C4-2B (cell line): ENCODE results near the gene MATCAP1.

Experiments
- ZFX ChIP-seq: fragments of 450-650 bp; IDR thresholded peaks from 2 replicates; pipeline ENCODE4 v1.6.1; 2017
- TF ChIP-seq, protein P1 (sequence below): fragments of 450-650 bp; conservative IDR thresholded peaks from 2 replicates; pipeline ENCODE4 v1.5.1; 2017; ENCODE audit warnings: mild to moderate bottlenecking

DNA sequence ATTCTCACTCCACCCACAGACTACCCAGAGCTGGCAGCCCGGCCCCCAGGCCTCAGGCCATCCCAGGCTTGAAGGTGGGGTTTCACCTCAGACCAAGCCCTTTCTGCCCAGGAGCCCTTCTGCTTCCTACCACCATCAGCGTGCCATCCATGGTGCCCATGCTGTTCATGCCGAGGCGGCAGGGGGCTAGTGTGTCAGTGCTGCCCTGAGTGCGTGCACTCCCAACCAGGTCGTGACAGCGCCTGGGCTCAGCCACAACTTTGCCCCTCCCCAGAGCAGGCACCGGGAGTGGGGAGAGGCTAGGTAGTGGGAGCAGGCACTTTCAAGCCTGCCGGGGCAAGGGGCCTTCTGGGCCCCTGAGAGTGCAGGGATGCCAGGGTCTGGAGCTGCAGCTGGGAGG is 41.4 kb downstream of the MATCAP1 start:
- TF ChIP-seq, protein P1, sequence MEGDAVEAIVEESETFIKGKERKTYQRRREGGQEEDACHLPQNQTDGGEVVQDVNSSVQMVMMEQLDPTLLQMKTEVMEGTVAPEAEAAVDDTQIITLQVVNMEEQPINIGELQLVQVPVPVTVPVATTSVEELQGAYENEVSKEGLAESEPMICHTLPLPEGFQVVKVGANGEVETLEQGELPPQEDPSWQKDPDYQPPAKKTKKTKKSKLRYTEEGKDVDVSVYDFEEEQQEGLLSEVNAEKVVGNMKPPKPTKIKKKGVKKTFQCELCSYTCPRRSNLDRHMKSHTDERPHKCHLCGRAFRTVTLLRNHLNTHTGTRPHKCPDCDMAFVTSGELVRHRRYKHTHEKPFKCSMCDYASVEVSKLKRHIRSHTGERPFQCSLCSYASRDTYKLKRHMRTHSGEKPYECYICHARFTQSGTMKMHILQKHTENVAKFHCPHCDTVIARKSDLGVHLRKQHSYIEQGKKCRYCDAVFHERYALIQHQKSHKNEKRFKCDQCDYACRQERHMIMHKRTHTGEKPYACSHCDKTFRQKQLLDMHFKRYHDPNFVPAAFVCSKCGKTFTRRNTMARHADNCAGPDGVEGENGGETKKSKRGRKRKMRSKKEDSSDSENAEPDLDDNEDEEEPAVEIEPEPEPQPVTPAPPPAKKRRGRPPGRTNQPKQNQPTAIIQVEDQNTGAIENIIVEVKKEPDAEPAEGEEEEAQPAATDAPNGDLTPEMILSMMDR, result no peak
- no peak for TF ChIP-seq ZFX
